ENCODE data around the gene STH.

STH gene

DNA sequence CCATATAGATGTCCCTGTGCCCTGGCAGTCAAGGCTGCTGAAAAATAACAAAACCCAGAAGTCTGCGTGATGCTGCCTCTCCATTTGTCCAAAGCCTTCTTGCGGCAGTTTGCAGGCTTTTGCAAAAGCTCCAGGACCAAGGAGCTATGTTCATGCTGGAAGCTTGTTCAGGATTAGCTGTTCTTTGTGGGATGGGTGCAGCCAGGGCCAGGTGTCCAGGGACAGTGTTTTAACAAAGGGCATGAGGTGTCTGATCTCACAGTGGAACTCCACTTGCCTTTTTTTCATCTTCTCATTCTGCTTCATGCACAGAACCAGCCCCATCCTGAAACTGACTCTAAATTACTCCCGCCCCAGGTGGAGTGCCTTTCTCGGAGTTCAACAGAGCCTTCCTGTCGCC lies 31.7 kb upstream of the STH start:
- DNase-seq (ENCODE audit: low read depth in 2 of 2) = no peak

DNA sequence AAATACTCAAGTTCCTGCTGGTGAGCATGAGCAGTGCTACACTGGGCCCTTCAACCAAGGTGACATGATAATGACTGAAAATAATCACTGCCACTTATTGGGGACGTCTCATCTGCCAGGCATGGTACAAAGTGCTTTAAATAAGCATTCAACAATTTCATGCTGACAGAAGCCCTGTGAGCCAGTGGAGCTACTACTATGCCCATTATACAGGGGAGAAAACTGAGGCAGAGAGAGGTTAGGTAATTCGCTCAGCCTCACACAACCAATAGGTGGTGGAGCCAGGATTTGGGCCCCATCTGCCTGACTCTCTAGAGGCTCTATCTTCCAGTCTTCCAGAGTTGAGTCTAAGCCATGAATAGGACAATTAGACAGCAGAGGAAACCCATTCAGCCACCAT lies 30.3 kb upstream of the STH start:
- no peak for DNase-seq (ENCODE audit: low read depth in 2 of 2)

DNA sequence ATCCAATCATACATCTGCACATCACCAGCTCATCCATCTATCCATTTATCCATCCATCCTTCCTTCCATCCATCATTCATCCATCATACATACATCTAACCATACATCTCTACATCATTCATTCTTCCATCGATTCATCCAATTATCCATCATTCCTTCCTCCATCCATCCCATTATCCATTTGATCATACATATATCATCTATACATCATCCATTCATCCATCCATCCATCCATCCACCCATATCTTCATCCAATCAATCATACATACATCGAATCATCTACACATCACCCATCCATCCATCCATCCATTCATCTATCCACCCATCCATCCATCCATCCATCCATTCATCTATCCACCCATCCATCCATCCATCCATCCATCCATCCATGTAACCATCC lies 29.3 kb upstream of the STH start:
- no peak for DNase-seq (ENCODE audit: low read depth in 2 of 2)

DNA sequence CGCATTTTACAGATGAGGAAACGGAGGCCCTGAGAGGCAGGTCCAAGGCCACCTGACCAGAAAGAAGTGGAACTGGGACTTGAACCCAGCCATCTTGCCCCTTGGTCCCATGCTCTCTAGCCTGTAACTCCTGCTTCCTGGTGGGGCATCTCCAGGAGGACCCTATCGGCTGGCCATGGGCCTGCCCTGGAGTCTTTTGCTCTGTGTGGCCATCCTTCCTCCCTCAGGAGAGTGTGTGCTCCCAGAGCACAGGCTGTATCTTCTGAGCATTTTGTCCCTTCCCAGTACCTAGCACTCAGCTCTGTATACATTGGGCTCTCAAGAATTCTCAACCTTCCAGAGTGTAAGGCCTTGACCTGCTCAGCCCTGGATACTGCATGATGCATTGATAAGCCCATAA lies 28.4 kb upstream of the STH start:
- DNase-seq (ENCODE audit: low read depth in 2 of 2) = no peak

DNA sequence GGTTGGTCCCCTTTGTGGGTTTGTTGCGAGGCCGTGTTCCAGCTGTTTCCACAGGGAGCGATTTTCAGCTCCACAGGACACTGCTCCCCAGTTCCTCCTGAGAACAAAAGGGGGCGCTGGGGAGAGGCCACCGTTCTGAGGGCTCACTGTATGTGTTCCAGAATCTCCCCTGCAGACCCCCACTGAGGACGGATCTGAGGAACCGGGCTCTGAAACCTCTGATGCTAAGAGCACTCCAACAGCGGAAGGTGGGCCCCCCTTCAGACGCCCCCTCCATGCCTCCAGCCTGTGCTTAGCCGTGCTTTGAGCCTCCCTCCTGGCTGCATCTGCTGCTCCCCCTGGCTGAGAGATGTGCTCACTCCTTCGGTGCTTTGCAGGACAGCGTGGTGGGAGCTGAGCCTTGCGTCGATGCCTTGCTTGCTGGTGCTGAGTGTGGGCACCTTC lies 27.3 kb upstream of the STH start:
- DNase-seq (ENCODE audit: low read depth in 2 of 2) = no peak

DNA sequence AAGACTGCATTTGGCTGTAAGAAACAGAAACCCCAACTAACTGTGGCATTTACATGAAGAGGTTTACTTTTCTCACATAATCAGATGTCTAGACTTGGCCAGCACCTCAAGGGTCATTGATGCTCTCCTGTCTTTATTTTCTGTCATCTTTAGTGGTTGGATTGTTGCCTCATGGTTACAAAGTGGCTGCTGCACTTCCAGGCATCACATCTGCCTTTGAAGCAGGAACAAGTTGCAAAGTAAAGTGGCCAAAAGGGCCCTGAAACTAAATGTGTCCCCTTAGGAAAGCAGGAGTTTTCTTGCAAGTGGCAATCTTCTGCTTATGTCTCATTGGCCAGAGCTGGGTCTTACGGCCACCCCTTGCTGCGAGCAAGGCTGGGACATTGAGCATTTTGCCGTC lies 26.5 kb upstream of the STH start:
- DNase-seq (ENCODE audit: low read depth in 2 of 2) = no peak

DNA sequence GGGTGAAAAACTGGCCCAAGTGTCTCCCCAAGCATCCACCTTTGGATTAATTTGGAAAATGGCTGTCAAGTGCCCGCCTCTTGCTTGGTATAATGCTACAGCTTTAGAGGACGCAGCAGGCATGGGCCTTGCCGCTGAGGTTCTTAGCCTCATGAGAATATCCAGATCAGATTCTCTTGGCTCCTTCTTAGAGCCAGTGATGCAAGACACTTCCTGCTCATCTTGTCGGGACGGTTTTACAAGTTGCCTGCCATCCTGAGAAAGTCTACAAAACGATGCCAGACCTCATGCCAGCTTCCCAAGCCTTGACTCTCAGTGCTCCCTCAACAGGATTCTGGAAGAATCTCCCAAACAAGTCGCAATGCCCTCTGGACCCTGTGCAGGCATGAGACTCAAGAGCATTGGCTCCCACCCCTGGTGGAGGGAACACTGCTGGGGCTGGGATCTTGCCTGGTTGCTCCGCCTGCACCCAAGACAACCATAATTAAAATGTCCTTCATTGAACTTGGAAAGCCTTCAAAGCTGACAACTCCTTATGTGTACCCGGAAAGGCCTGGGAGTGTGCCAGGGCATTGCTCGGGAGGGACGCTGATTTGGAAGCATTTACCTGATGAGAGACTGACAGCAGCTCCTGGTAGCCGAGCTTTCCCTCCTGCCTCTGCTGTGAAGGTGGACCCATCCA lies 25.8 kb upstream of the STH start:
- DNase-seq (ENCODE audit: low read depth in 2 of 2) = no peak

DNA sequence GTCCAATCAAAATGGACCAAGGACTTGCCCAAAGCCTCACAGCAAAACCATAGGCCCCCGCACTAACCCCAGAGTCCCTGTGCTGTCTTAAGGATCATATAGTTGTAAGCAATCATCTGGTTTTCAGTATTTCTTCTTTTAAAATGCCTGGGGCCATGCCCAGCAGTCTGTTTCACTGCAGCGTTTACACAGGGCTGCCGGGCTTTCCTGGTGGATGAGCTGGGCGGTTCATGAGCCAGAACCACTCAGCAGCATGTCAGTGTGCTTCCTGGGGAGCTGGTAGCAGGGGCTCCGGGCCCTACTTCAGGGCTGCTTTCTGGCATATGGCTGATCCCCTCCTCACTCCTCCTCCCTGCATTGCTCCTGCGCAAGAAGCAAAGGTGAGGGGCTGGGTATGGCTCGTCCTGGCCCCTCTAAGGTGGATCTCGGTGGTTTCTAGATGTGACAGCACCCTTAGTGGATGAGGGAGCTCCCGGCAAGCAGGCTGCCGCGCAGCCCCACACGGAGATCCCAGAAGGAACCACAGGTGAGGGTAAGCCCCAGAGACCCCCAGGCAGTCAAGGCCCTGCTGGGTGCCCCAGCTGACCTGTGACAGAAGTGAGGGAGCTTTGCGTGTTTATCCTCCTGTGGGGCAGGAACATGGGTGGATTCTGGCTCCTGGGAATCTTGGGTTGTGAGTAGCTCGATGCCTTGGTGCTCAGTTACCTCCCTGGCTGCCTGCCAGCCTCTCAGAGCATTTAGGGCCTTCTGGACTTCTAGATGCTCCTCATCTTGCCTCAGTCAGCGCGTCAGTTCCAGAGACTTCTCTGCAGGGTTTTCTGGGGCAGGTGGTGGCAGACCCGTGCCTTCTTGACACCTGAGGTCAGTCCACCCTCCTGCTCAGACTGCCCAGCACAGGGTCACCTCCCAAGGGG lies 24.8 kb upstream of the STH start:
- no peak for DNase-seq (ENCODE audit: low read depth in 2 of 2)

DNA sequence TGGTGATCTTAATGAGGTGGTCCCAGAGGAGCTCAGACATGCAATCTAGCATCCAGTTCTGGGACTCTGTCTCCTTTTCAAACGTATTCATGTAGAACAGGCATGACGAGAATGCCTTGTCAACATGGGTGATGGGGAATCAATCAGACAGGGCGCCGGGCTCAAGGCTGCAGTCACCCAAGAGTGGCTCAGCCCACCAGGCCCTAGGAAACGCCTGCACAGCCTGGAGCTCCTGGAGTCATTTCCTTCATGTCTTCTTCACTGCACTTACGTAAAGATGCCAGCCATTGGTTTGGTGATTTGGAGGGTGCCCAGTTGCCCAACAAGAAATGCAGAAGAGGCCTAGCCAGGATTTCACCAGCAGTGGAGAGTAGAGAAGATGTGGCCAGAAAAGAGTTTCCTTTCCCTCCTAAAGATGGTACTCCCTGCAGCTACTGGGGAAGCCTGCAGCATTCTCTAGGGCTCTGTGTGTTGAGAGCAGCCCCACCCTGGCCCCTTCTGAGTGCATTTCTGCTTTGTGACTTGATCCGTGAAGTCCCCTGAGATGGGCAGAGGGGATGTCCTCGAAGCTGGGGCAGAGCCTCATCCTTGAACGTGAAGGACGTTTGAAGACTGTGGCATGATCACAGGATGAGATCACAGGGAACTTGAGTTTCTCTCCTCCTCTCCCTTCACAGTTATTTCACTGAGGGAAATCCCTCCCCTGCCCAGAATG lies 24.0 kb upstream of the STH start:
- DNase-seq (ENCODE audit: low read depth in 2 of 2) = no peak

DNA sequence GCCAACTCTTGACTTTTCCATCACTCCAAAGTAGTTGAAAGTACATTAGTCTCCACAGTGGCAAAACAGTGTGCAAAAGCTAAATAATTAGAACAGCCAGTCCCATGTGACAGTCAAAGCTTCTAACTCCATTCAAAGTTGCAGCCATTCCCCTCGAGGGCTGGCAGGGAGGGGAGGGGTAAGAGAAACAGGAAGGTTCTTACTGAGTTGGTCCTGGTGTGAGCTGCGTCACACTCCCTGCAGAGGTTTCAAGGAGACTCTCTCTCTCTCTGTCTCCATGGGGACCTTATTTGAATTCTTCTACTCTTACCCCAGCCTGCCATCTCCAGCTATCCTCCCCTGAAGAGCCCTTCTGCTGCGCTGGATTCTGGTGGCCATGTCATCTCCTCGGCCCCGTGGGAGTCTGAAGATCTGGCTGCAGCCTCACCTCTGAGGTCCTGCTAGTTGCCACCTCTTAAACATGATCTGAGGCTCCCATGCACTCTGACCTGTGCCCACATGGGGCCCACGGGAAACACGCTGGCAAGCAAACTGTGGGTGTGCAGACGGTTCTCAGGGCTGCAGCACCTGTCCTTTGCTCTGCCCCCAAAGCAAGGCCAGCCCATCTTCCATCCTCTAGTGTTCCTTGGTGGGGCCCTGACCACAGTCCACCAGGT lies 23.3 kb upstream of the STH start:
- DNase-seq (ENCODE audit: low read depth in 2 of 2) = no peak

DNA sequence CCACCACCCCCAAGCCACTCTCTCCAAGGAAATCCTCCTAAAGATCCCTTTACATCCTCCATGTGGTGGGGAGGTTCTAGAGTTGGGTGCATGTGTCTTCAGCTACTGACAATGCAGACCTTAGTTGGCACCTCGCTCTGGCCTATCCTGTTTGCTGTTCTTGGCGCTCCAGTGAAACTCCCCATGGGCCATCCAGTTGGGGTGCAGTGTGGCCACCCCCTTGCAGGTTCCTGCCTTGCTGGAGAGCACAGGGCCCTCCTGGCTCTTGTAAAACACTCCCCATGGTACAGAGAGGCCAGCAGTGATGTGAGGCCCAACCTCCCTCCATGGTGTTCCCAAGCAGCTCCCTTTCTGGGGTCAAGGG lies 22.7 kb upstream of the STH start:
- no peak for DNase-seq (ENCODE audit: low read depth in 2 of 2)

DNA sequence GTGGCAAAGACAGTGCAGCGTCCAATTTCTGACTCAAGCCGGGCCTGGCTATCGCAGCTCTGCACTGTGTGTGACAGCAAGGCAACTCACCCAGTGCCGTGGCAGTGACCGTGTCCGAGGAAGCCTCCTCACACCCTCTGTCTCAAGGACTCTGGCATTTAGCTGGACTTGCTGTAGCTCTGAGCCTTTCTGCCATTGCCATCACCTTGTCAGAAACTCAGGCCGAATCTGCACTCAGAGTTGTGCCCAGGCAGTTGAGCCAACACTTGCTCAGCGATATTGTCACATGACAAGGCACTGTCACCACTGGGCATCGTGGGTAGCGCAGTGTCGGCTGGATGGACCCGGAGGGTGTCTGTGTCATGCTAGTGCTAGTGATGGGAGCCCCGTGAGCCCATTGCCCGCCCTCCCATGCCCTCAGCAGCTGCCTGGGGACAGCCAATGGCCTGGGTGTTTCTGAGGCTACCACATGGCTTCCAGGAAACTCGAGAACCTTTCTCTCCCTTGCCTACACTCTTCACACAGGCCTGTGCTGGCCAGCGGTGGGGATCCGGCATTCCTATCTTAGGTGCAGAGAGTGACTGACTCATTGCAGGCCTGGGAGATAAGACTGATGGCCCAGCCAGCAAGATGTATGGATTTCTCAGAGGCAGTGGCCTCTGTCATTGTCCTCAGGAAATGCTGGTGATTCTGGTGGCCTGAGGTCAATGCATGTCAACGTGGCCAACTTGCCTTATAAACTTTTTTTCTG lies 22.1 kb upstream of the STH start:
- no peak for DNase-seq (ENCODE audit: low read depth in 2 of 2)

DNA sequence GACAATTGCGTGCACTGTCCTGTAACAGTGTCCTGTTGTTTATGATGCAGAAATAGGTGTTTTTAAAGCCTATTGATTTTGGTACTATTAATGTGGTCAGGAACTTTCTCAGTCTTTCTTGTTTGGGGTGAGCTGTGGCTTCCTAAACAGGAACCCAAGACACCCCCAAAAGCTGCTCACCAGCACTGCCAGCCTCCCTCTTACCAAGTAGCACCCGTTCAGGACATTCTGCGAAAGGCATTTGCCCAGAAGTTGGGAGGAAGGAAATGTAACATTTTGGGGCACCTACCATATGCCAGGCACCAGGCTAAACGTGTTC lies 21.6 kb upstream of the STH start:
- DNase-seq (ENCODE audit: low read depth in 2 of 2) = no peak

DNA sequence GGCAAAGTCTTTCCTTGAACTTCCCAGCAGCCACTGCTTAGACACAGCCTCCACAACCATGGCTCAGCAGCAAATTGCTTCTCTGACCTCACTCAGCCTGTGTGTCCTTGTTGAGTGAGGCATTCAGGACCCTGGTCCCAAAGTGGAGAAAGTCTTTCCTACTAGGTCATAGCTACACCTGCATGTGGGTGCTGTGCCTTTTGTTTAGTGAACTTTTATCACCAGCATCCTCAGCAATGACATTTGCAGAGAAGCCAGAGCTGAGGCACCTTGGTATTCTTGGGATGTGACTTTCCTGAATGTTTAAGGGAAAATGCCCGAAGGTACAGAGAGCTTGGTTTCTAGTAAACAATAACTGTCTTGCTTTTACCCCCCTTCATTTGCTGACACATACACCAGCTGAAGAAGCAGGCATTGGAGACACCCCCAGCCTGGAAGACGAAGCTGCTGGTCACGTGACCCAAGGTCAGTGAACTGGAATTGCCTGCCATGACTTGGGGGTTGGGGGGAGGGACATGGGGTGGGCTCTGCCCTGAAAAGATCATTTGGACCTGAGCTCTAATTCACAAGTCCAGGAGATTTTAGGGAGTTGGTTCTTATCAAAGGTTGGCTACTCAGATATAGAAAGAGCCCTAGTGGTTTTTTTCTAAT lies 20.9 kb upstream of the STH start:
- no peak for DNase-seq (ENCODE audit: low read depth in 2 of 2)

DNA sequence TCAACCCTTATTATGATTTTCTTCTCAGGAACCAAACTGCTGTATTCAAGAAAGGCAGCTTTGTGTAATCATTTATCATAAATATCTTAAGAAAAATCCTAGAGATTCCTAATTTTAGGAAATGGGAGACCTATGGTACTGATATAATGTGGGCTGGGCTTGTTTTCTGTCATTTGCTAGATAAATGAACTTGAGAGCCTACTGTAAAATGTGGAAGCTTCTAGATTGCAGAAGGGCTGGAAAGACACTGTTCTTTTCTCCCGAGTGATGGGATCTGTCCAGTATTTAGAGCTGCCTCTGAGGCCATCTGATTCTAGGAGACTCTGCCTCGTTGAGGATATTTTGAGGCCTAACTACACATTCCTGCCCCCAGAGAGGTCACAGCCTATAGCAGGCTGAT lies 19.9 kb upstream of the STH start:
- no peak for DNase-seq (ENCODE audit: low read depth in 2 of 2)

DNA sequence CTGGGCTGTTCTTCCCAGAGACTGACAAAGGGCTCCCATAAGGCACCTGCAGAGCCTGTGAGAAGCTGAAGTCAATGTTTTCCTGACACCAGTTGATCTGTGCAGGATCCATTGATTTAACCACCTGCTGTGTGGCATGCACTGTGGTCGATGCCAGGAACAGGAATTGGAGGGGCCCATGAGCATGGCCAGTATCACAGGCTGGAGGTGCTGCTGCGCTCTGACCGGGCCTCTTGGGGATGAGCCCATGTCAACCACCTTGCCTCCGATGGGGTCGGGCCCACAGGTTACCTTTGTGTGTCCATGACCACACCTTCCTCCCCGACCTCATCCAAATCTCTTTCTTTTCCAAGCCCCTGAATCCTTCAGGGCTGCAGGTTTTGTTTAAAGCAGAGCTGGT lies 18.2 kb upstream of the STH start:
- DNase-seq (ENCODE audit: low read depth in 2 of 2) = no peak

DNA sequence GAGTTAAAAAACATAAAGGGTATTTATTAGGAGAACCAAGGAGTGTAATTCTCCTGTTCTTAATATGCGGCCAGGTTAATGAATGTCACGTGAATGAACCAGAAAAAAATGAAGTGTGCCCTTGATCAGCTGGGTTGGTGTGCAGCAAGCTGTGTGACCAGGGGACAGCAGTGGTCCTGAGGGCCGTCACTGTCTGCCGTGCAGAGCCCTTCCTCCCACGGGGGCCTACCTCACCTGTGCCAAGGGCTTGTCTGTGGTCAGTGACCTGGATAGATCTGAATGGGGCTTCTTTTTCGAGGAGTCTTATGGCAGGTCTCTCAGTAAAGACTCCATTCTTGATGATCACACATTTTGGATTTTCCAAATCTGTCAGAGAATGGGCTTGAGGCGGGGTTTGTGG lies 17.7 kb upstream of the STH start:
- no peak for DNase-seq (ENCODE audit: low read depth in 2 of 2)

DNA sequence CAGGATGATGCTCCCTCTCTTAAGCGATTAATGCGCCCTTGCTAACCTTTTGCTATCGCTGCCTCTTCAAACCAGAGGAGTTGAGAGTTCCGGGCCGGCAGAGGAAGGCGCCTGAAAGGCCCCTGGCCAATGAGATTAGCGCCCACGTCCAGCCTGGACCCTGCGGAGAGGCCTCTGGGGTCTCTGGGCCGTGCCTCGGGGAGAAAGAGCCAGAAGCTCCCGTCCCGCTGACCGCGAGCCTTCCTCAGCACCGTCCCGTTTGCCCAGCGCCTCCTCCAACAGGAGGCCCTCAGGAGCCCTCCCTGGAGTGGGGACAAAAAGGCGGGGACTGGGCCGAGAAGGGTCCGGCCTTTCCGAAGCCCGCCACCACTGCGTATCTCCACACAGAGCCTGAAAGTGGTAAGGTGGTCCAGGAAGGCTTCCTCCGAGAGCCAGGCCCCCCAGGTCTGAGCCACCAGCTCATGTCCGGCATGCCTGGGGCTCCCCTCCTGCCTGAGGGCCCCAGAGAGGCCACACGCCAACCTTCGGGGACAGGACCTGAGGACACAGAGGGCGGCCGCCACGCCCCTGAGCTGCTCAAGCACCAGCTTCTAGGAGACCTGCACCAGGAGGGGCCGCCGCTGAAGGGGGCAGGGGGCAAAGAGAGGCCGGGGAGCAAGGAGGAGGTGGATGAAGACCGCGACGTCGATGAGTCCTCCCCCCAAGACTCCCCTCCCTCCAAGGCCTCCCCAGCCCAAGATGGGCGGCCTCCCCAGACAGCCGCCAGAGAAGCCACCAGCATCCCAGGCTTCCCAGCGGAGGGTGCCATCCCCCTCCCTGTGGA lies 16.0 kb upstream of the STH start:
- DNase-seq (ENCODE audit: low read depth in 2 of 2) = no peak

DNA sequence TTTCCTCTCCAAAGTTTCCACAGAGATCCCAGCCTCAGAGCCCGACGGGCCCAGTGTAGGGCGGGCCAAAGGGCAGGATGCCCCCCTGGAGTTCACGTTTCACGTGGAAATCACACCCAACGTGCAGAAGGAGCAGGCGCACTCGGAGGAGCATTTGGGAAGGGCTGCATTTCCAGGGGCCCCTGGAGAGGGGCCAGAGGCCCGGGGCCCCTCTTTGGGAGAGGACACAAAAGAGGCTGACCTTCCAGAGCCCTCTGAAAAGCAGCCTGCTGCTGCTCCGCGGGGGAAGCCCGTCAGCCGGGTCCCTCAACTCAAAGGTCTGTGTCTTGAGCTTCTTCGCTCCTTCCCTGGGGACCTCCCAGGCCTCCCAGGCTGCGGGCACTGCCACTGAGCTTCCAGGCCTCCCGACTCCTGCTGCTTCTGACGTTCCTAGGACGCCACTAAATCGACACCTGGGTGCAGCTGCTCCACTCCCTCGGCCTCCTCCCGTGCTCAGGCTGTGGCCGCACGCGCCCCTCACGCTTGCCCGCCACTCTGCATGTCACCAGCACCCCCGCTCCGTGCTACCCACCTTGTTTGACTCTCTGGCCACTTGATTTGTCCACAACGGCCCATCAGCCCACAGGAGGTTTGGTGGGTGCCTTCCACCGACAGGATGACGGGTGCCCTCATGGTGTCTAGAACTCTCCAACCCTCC lies 15.3 kb upstream of the STH start:
- no peak for DNase-seq (ENCODE audit: low read depth in 2 of 2)

DNA sequence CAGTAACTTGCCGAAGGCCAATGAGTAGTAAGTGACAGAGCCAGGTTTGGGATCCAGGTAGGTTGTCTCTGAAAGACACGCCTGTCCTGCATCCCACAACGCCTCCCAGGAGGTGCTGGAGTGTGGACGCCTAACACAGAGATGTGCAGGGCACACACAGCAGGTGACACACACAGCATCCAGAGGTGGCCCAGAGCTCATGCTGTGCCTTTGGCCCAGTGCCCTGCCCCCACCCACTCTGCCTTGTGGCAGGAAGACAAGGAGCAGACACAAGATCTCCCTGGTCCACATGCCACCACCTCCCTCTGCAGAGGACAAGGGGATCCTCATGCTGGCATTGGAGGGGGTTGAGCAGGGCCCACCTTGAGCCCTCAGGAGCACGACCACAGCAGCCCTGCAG lies 14.7 kb upstream of the STH start:
- no peak for DNase-seq (ENCODE audit: low read depth in 2 of 2)
